Breast epithelium (tissue), 3 donors: ENCODE data around the gene SRGAP3.

Experiments
- CTCF ChIP-seq, 3 donors: fragments of 450-650 bp; IDR thresholded peaks; one replicate each; pipeline ENCODE4 v1.5.1; 2016 to 2017; ENCODE audit warnings: antibody characterized with exemption in 3 of 3, mild to moderate bottlenecking in 3 of 3, moderate library complexity in 3 of 3
- POLR2AphosphoS5 ChIP-seq, 3 donors: sonication (generic); formaldehyde crosslinking; IDR thresholded peaks; one replicate each; pipeline ENCODE4 v1.6.1; 2017; ENCODE audit warnings: antibody characterized with exemption in 3 of 3

GRCh38 chr3:9008550-9009255 lies 240.7 kb downstream of the SRGAP3 start:
- no peak for TF ChIP-seq CTCF (IDR thresholded peaks at IDR 0.05)
- TF ChIP-seq POLR2AphosphoS5 (IDR thresholded peaks at IDR 0.05): no peak
